HG03095 (cell line): Measurements from ENCODE around the gene PTPN13.
A peak's percentile ranks its signal among the peaks of the same experiment; 100 is the strongest.

Experiments used
- ATAC-seq: cut with Tn5 transposase; IDR thresholded peaks from one replicate; pipeline ENCODE4 v1.9.1; 2021; ENCODE audit warnings: moderate library complexity; ENCODE audit not compliant: unreplicated experiment

PTPN13 gene

GRCh38 chr4:86593688-86594558 is at the start of gene PTPN13:
TSS of gene PTPN13 (plus strand) at chr4:86594315. CDS start at chr4:86635257, 40,942 bp downstream.
- peak; percentile 91 for ATAC-seq

GRCh38 chr4:86547140-86547539 is 47.0 kb upstream of the PTPN13 start:
- ATAC-seq = no peak

GRCh38 chr4:86549163-86549788 is 44.8 kb upstream of the PTPN13 start:
- ATAC-seq = no peak

GRCh38 chr4:86551387-86551786 is 42.7 kb upstream of the PTPN13 start:
- ATAC-seq = no peak

GRCh38 chr4:86554646-86555045 is 39.5 kb upstream of the PTPN13 start:
- no peak for ATAC-seq

GRCh38 chr4:86556791-86557415 is 37.2 kb upstream of the PTPN13 start:
- no peak for ATAC-seq

- ATAC-seq = peak; percentile 92
Measured at GRCh38 chr4:86557526-86557925, 36.6 kb upstream of the PTPN13 start.

- ATAC-seq = no peak
Measured at GRCh38 chr4:86558258-86558657, 35.9 kb upstream of the PTPN13 start.

GRCh38 chr4:86558797-86559196 is 35.3 kb upstream of the PTPN13 start:
- ATAC-seq = no peak

- ATAC-seq = no peak
Measured at GRCh38 chr4:86560447-86560846, 33.7 kb upstream of the PTPN13 start.

- ATAC-seq = no peak
Measured at GRCh38 chr4:86561256-86561655, 32.9 kb upstream of the PTPN13 start.

- ATAC-seq = no peak
Measured at GRCh38 chr4:86563416-86563815, 30.7 kb upstream of the PTPN13 start.

GRCh38 chr4:86564795-86565194 is 29.3 kb upstream of the PTPN13 start:
- ATAC-seq = no peak

- ATAC-seq = no peak
Measured at GRCh38 chr4:86565651-86566050, 28.5 kb upstream of the PTPN13 start.

GRCh38 chr4:86569103-86569870 is 24.8 kb upstream of the PTPN13 start:
- no peak for ATAC-seq

- ATAC-seq = no peak
Measured at GRCh38 chr4:86579941-86580340, 14.2 kb upstream of the PTPN13 start.

- no peak for ATAC-seq
Measured at GRCh38 chr4:86582410-86582809, 11.7 kb upstream of the PTPN13 start.

GRCh38 chr4:86586160-86586572 is 7.9 kb upstream of the PTPN13 start:
- no peak for ATAC-seq

- no peak for ATAC-seq
Measured at GRCh38 chr4:86586626-86587380, 7.3 kb upstream of the PTPN13 start.

GRCh38 chr4:86587381-86588140 is 6.6 kb upstream of the PTPN13 start:
- no peak for ATAC-seq
